ENCODE measurements around the gene YWHAQ. TPM values are rescaled to one million over a fixed set of nuclear protein-coding genes. Genes with fewer than 3 reads are reported as not detected.
"Not testable (repeated sequence)": the region's sequence is repeated elsewhere in the genome, so short reads cannot be mapped to it uniquely, and the experiment has no call there.

Gene YWHAQ
- total RNA-seq, 1 donor, result 144 TPM

DNA sequence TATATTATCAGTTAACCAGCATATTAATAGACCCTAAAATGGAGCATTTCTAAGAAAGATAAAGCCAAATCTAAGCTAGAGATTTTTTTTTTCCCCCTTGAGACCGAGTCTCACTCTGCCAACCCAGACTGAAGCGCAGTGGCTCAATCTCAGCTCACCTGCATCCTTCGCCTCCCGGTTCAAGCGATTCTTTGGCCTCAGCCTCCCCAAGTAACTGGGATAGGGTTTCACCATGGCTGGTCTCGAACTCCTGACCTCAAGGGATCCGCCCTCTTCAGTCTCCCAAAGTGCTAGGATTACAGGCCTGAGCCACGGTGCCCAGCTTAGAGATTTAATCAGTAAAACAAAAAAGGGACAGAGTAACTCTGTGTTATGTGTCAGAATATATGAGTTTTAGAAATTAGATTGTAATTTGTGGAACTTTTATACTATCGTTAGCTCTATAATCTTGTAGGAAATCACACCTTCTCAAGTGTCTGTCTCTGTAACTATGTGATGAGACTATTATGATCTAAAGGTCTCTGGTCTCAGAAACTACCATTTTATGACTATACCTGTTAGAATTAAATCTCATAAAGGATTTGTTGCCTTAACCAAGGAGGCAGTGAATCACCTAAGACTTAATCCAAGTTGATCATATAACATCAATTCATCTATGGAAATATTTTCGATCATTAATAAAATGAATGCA is 34.0 kb downstream of the YWHAQ start:
- no peaks in the 10 kb centered on the region for H3K9me3 ChIP-seq (ENCODE audit: low read depth, low read length)
- peaks cover 19% of the 10 kb centered on the region for H3K4me1 ChIP-seq (ENCODE audit: insufficient read depth, low read length)
- H3K27me3 ChIP-seq (ENCODE audit: insufficient read depth, low read length), result no peaks in the 10 kb centered on the region
- no peak overlapping the region for H3K4me3 ChIP-seq (ENCODE audit: low read length)

DNA sequence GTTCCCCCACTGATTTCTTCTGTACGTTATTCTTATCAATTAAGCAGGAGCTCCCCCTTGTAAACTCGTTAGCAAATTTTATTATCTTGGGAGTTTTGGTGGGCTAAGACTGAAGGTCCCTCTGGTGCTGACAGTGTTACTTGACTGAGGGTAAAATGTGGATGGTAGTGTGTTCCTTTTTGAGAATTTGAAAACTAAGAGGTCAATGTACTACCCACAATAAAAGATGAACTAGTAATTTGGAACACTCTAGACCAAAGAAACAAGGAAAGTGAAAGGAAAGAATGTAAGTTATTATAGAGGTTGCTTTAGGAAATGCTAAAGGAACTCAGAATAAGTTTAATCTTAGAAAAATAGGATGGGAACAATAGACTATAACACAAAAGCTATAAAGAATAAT is 35.1 kb downstream of the YWHAQ start:
- no peak overlapping the region for H3K4me3 ChIP-seq (ENCODE audit: low read length)
- no peaks in the 10 kb centered on the region for H3K9me3 ChIP-seq (ENCODE audit: low read depth, low read length)
- no peaks in the 10 kb centered on the region for H3K27me3 ChIP-seq (ENCODE audit: insufficient read depth, low read length)
- H3K4me1 ChIP-seq (ENCODE audit: insufficient read depth, low read length), result peaks cover 19% of the 10 kb centered on the region

DNA sequence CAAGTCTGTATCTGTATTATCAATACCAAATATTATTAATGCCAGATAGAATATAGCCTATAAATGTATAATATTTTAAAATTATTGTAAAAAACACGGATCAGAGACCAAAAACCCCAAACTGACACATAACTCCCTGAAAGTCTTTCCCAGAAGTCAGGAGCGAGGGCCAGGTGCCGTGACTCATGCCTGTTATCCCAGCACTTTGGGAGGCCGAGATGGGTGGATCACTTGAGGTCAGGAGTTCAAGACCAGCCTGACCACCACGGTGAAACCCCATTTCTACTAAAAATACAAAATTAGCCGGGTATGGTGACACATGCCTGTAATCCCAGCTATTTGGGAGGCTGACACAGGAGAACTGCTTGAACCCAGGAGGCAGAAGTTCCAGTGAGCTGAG is 35.5 kb downstream of the YWHAQ start:
- peaks cover 19% of the 10 kb centered on the region for H3K4me1 ChIP-seq (ENCODE audit: insufficient read depth, low read length)
- not testable (repeated sequence) for H3K27me3 ChIP-seq (ENCODE audit: insufficient read depth, low read length); H3K4me3 ChIP-seq (ENCODE audit: low read length); H3K9me3 ChIP-seq (ENCODE audit: low read depth, low read length)

DNA sequence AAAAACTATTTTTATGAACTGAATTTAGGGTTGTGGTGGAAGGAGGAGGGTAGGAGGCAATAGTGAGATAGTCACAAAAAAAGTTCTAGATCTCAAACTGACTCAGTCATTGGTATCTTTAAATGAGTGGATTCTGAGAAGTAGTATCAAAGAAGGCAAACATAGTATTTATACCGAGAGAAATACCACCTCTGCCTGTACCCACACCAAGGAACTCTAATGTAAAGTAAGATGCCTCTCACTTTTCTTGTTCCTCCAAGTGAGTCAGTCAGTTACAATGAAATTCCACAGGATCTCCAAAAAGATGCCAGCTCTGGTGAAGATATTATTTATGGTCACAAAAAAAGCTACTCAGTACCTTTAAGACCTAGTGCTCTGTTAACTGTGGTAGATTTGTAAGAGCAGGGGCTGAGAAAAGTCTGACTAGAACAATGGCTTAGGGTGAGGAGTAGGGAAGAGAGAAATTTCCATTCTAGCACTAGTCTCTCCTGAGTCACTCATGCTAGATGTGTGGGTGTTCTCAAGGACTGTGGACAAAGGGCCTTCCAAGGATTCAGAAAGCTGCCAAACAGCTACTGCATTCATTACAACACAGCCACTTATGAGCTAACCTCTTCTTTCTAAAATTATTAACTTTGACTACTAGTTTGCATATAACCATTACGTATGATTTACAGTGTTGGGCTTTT is 36.3 kb downstream of the YWHAQ start:
- Histone ChIP-seq H3K9me3 (ENCODE audit: low read depth, low read length) (no peaks in the 10 kb centered on the region), H3K4me1 (ENCODE audit: insufficient read depth, low read length) (peaks cover 19% of the 10 kb centered on the region), H3K4me3 (ENCODE audit: low read length) (no peak overlapping the region), H3K27me3 (ENCODE audit: insufficient read depth, low read length) (no peaks in the 10 kb centered on the region)

DNA sequence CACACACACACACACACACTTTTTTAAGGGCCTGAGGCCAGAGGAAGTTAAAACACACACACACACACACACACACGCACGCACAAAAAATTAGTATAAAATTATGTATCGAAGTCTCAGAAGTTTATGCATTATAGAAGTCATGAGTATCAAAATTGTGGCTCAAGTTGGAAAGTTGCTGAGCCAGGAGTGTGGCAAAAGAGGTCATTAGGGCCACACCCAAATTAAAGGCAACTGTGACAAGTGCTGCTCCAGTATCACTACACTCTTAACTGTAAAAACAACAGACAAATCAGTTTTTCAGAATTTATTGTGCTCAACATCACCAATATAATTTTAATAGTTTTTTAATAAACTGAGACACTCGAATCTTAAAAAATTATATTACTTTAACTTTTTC is 36.9 kb downstream of the YWHAQ start:
- no peaks in the 10 kb centered on the region for H3K27me3 ChIP-seq (ENCODE audit: insufficient read depth, low read length)
- H3K9me3 ChIP-seq (ENCODE audit: low read depth, low read length), result no peaks in the 10 kb centered on the region
- H3K4me3 ChIP-seq (ENCODE audit: low read length), result no peak overlapping the region
- H3K4me1 ChIP-seq (ENCODE audit: insufficient read depth, low read length), result peaks cover 19% of the 10 kb centered on the region

DNA sequence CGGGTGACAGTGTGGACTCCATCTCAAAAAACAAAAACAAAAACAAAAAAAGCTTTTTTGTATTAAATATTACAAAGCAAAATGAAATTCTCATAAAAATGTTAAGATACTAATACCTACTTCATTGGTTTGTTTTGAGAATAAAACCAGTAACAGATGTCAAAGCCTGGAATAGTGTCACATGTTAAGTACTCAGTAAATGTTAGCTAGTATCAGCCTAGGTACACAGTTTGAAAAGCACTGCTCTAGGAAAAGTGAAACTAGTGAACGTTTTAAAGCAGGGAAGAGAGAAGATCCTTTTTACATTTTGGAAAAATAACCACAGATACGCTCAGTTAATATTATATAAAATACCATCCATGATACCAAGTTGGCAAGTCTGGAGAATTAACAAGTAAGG is 38.1 kb downstream of the YWHAQ start:
- H3K4me3 ChIP-seq (ENCODE audit: low read length), result no peak overlapping the region
- no peaks in the 10 kb centered on the region for H3K9me3 ChIP-seq (ENCODE audit: low read depth, low read length)
- peaks cover 19% of the 10 kb centered on the region for H3K4me1 ChIP-seq (ENCODE audit: insufficient read depth, low read length)
- no peaks in the 10 kb centered on the region for H3K27me3 ChIP-seq (ENCODE audit: insufficient read depth, low read length)

DNA sequence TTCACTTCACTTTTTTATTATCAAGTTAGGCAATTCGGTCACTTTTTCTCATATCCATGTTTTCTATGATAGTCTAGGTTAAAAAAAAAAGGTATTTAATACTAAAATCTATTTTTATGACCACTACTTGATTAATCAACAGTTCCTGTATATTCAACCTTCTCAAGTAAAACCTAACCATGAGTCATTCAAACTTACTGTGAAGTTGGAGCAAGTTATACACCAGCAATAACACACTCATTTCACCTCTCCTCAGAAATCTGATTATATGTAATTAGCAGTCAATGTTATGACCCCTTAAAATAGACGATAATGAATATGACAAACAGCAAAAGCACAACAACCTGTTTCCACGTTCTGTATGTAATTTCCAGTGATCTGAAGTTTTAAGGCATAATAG is 40.2 kb downstream of the YWHAQ start:
- Histone ChIP-seq H3K4me3 (ENCODE audit: low read length) (no peak overlapping the region), H3K4me1 (ENCODE audit: insufficient read depth, low read length) (peaks cover 14% of the 10 kb centered on the region), H3K9me3 (ENCODE audit: low read depth, low read length) (no peaks in the 10 kb centered on the region), H3K27me3 (ENCODE audit: insufficient read depth, low read length) (no peaks in the 10 kb centered on the region)

DNA sequence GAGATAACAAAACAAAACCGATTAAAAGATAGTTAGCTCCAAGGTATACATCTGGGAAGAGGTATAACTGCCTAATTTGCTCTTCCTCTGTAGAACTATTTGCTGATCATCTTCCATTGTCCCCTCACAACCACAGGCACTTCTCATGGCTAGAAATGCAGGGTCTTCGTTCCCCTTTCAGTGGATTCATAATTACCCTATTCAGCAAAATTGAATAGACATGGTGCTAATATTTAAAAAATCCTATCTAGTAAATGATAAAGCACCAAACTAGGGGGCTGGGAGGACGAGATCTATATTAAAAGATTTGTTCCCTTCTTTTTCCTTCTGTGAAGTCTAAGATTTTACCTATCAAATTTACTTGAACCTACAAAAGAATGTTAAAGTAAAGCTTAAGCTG is 44.3 kb downstream of the YWHAQ start:
- Histone ChIP-seq H3K4me3 (ENCODE audit: low read length) (no peak overlapping the region), H3K27me3 (ENCODE audit: insufficient read depth, low read length) (no peaks in the 10 kb centered on the region), H3K4me1 (ENCODE audit: insufficient read depth, low read length) (no peaks in the 10 kb centered on the region), H3K9me3 (ENCODE audit: low read depth, low read length) (no peaks in the 10 kb centered on the region)

DNA sequence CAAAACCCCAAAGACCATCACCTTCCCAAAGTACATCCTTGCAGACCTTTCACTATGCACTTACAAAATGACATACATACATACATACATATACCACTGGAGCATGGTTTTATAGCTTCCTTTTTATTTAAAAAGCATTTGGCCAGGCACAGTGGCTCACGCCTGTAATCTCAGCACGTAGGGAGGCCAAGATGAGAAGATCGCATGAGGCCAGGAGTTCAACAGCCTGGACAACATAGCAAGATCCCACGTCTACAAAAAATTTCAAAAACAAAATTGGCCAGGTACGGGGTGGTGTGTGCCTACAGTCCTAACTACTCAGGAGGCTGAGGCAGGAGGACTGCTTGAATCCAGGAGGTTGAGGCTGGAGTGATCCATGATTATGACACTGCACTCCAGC is 45.3 kb downstream of the YWHAQ start:
- Histone ChIP-seq H3K4me1 (ENCODE audit: insufficient read depth, low read length) (no peaks in the 10 kb centered on the region), H3K4me3 (ENCODE audit: low read length) (no peak overlapping the region), H3K27me3 (ENCODE audit: insufficient read depth, low read length) (no peaks in the 10 kb centered on the region), H3K9me3 (ENCODE audit: low read depth, low read length) (no peaks in the 10 kb centered on the region)

DNA sequence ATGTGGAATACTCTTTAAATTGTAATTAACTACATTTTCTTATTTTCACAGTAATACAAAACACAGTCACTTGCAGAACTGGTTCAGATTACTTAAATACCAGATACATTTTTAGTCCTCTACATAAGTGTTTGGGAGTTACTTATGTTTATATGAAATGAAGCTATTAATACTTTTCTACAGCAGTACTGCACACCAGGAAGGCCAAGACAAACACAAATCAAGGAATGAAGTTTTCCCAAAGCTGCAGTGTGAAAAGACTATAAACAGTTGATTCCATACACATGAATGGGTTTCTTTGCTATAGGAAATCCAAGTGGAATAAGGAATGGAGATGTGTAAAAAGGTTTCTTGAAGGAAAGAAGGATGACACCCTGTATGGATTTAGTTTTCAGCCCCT is 45.9 kb downstream of the YWHAQ start:
- not testable (repeated sequence) for H3K27me3 ChIP-seq (ENCODE audit: insufficient read depth, low read length); H3K4me3 ChIP-seq (ENCODE audit: low read length); H3K9me3 ChIP-seq (ENCODE audit: low read depth, low read length); H3K4me1 ChIP-seq (ENCODE audit: insufficient read depth, low read length)

DNA sequence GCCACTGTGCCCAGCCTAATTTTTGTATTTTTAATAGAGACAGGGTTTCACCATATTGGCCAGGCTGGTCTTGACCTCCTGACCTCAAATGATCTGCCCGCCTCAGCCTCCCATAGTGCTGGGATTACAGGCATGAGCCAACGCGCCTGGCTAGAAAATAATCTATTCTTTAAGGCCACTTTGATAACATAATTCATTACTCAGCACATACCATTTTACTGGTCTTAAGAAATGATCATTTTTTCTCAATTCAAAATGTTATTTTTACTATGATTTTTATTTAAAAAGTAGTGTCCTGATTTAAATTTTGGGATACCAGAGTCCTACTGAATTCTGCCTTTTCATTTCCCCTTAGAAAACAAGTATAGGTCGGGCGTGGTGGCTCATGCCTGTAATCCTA is 48.2 kb downstream of the YWHAQ start:
- Histone ChIP-seq H3K4me3 (ENCODE audit: low read length) (no peak overlapping the region), H3K9me3 (ENCODE audit: low read depth, low read length) (no peaks in the 10 kb centered on the region), H3K4me1 (ENCODE audit: insufficient read depth, low read length) (no peaks in the 10 kb centered on the region), H3K27me3 (ENCODE audit: insufficient read depth, low read length) (no peaks in the 10 kb centered on the region)

DNA sequence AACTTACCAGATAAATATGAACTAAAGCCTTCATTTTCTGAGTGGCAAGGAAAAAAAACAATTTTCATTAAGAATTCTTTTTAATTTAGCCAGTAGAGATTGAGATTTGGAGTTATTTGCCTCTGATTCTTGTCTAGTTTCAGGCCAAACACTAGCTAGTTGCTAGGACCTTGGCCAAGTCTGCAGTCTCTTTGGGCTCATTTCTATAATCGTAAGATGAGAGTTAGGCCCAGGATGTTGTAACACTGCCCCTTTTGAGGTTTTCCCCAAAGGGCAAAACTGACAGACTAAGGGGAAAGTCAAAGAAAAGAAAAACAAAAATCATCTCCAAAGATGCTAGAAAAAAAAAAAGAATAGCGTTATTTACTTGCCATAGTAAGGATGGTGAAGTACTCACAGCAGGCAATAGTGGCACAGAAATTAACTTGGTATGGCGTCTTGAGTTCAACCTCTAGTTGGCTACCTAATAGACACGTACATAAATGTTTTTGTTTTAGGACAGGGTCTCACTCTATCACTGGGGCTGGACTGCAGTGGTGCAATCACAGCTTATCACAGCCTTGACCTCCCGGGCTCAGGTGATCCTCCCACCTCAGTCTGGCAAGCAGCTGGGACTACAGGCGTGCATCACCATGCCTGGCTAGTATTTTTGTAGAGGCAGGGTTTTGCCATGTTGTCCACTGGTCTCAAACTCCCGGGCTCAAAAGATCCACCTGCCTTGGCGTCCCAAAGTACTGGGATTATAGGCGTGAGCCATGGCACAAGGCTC is 52.1 kb downstream of the YWHAQ start:
- H3K27me3 ChIP-seq (ENCODE audit: insufficient read depth, low read length), result no peaks in the 10 kb centered on the region
- no peaks in the 10 kb centered on the region for H3K9me3 ChIP-seq (ENCODE audit: low read depth, low read length)
- no peak overlapping the region for H3K4me3 ChIP-seq (ENCODE audit: low read length)
- no peaks in the 10 kb centered on the region for H3K4me1 ChIP-seq (ENCODE audit: insufficient read depth, low read length)

DNA sequence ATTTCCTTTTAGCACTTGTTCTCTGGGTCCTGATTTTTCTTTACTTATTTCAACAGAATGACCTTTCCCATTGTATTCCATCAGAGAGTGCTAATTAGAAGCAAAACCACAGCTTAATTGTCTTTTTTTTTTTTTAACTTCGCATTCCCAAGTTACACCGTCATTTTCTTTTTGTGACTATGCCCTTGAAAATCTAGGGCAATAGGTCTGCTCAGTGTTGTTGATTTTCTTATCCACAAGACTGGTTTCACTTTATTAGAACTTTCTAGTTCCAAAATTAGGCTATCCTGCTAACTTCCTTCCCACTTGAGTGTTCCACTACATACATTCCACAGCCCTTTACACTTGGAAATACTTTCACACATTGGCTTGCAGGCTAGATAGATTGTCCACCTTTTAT is 56.5 kb downstream of the YWHAQ start:
- Histone ChIP-seq H3K9me3 (ENCODE audit: low read depth, low read length) (no peaks in the 10 kb centered on the region), H3K27me3 (ENCODE audit: insufficient read depth, low read length) (no peaks in the 10 kb centered on the region), H3K4me3 (ENCODE audit: low read length) (no peak overlapping the region), H3K4me1 (ENCODE audit: insufficient read depth, low read length) (no peaks in the 10 kb centered on the region)

DNA sequence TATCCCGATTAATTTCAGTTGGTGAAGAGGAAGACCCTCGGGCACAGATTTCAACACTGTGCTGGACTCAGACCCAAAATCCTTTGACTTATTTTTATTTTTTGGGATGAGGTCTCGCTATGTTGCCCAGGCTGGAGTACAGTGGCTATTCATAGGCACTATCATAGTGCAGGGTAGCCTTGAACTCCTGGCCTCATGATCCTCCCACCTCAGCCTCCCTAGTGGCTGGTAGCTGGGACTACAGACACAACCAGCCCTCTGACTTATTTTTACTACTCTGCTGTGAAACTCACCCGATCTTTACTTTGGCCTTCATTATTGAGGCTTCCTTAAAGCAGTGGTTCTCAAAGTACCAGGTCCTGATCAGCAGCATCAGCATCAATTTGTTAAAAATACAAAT is 57.0 kb downstream of the YWHAQ start:
- H3K4me1 ChIP-seq (ENCODE audit: insufficient read depth, low read length), result no peaks in the 10 kb centered on the region
- H3K27me3 ChIP-seq (ENCODE audit: insufficient read depth, low read length), result no peaks in the 10 kb centered on the region
- H3K9me3 ChIP-seq (ENCODE audit: low read depth, low read length), result no peaks in the 10 kb centered on the region
- H3K4me3 ChIP-seq (ENCODE audit: low read length), result no peak overlapping the region

DNA sequence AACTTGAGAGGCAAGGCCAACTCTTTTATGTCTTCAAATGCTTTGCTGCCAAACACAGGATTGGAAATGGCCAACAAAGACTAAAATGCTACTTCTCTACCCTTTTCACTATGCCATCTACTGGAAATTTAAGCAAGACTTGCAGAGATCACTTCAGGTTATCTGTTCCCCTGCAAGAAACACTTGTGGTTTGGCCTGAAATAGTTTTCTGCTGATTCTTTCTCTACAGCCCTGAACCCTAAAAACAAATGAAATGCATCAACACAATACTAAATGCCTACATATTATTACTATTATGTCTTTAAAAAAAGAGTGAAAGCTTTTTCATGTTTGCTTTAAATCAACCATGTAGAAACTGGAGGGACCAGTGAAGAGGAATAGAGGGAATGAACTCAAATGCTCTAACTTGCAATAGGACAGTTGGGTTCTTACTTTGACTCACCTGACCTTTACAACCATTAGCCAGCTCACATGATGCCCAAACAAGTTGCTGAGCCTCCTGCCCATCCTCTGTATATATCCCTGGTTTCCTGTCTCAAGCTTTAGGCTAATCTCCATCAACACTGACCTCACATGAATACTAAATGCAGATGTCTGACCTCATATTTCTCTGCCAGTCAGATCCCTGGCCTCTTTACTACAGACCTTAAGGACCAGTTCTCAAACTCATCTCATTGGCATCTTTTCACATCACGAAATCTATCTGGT is 57.6 kb downstream of the YWHAQ start:
- H3K9me3 ChIP-seq (ENCODE audit: low read depth, low read length), result no peaks in the 10 kb centered on the region
- no peaks in the 10 kb centered on the region for H3K27me3 ChIP-seq (ENCODE audit: insufficient read depth, low read length)
- H3K4me3 ChIP-seq (ENCODE audit: low read length), result no peak overlapping the region
- H3K4me1 ChIP-seq (ENCODE audit: insufficient read depth, low read length), result no peaks in the 10 kb centered on the region
